ENCODE results near the gene CHST8.

Gene CHST8

DNA sequence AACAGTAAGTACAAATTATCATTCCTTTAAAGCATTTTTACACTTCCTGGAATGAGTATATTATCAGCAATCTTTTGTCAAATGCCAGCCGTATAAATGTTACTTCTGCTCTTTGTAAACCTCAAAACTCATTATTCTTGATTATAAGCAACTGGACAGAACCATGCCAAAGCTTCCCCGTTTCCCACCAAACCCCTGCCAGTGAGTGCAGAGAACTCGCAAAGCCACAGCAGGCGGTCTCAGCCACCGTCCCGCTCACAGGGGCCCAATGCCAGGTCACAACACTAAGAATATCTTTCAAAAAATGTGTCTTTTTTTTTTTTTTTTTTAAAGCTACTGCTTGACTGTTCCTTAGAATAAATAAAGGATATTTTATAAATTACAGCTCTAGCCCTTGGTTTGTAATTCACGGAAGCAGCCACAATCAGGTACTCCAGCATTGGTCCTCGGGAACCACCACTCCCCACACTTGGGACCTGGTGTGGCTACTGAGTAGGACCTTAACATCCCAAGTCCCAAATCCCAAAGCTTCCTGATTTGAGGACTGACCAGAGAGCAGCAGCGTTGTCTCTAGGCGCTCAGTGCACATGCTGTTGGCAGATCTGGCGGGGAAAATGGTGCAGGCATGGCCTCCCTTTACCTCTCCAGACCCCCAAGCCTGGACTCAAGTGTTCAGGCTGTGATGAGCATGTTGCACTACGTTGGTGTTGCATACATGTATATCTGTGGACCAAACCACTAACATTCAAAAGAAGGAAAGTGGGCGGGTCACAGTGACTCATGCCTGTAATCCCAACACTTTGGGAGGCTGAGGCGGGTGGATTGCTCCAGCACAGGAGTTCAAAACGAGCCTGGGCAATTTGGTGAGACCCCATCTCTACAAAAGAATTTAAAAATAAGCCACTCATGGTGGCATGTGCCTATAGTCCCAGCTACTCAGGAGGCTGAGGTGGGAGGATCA, 193.9 kb downstream of the CHST8 start:
- TF ChIP-seq, protein P1, sequence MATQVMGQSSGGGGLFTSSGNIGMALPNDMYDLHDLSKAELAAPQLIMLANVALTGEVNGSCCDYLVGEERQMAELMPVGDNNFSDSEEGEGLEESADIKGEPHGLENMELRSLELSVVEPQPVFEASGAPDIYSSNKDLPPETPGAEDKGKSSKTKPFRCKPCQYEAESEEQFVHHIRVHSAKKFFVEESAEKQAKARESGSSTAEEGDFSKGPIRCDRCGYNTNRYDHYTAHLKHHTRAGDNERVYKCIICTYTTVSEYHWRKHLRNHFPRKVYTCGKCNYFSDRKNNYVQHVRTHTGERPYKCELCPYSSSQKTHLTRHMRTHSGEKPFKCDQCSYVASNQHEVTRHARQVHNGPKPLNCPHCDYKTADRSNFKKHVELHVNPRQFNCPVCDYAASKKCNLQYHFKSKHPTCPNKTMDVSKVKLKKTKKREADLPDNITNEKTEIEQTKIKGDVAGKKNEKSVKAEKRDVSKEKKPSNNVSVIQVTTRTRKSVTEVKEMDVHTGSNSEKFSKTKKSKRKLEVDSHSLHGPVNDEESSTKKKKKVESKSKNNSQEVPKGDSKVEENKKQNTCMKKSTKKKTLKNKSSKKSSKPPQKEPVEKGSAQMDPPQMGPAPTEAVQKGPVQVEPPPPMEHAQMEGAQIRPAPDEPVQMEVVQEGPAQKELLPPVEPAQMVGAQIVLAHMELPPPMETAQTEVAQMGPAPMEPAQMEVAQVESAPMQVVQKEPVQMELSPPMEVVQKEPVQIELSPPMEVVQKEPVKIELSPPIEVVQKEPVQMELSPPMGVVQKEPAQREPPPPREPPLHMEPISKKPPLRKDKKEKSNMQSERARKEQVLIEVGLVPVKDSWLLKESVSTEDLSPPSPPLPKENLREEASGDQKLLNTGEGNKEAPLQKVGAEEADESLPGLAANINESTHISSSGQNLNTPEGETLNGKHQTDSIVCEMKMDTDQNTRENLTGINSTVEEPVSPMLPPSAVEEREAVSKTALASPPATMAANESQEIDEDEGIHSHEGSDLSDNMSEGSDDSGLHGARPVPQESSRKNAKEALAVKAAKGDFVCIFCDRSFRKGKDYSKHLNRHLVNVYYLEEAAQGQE (IDR thresholded peaks at IDR 0.05; ENCODE audit: low read depth), result no peak
- TF ChIP-seq TEAD4 (IDR thresholded peaks at IDR 0.05) (no peak), TCF12 (IDR thresholded peaks at IDR 0.05; ENCODE audit: low read depth) (no peak), EP300 (IDR thresholded peaks at IDR 0.05; ENCODE audit: borderline replicate concordance) (no peak), ZBTB7A (IDR thresholded peaks at IDR 0.05; ENCODE audit: low read depth) (no peak), MAX (IDR thresholded peaks at IDR 0.05) (no peak), RAD21 (IDR thresholded peaks at IDR 0.05; ENCODE audit: low read depth) (no peak), TAF1 (IDR thresholded peaks at IDR 0.05; ENCODE audit: low read depth) (no peak), USF1 (IDR thresholded peaks at IDR 0.05) (no peak), CREB1 (IDR thresholded peaks at IDR 0.05; ENCODE audit: low read depth) (no peak), EGR1 (IDR thresholded peaks at IDR 0.05) (no peak)

GRCh38 chr19:33818411-33818810, 196.7 kb downstream of the CHST8 start:
- TF ChIP-seq USF1 (IDR thresholded peaks at IDR 0.05) (no peak), EGR1 (IDR thresholded peaks at IDR 0.05) (no peak), ZBTB7A (IDR thresholded peaks at IDR 0.05; ENCODE audit: low read depth) (no peak), EP300 (IDR thresholded peaks at IDR 0.05; ENCODE audit: borderline replicate concordance) (no peak), NFIC (IDR thresholded peaks at IDR 0.05) (no peak), TAF1 (IDR thresholded peaks at IDR 0.05; ENCODE audit: low read depth) (no peak), CEBPB (IDR thresholded peaks at IDR 0.05) (no peak), CREB1 (IDR thresholded peaks at IDR 0.05; ENCODE audit: low read depth) (no peak), RAD21 (IDR thresholded peaks at IDR 0.05; ENCODE audit: low read depth) (no peak), YY1 (IDR thresholded peaks at IDR 0.05; ENCODE audit: low read depth) (no peak), TEAD4 (IDR thresholded peaks at IDR 0.05) (no peak), FOXM1 (IDR thresholded peaks at IDR 0.05; ENCODE audit: borderline replicate concordance, low read depth) (no peak)
- TF ChIP-seq, protein P1 (IDR thresholded peaks at IDR 0.05; ENCODE audit: low read depth), result no peak

- no peak for TF ChIP-seq YY1 (IDR thresholded peaks at IDR 0.05; ENCODE audit: low read depth)
- TF ChIP-seq NFIC (IDR thresholded peaks at IDR 0.05), result no peak
- no peak for TF ChIP-seq CREB1 (IDR thresholded peaks at IDR 0.05; ENCODE audit: low read depth)
- no peak for TF ChIP-seq TCF12 (IDR thresholded peaks at IDR 0.05; ENCODE audit: low read depth)
- TF ChIP-seq TAF1 (IDR thresholded peaks at IDR 0.05; ENCODE audit: low read depth), result no peak
- no peak for TF ChIP-seq MAX (IDR thresholded peaks at IDR 0.05)
- no peak for TF ChIP-seq RAD21 (IDR thresholded peaks at IDR 0.05; ENCODE audit: low read depth)
- TF ChIP-seq TEAD4 (IDR thresholded peaks at IDR 0.05), result no peak
- TF ChIP-seq ZBTB7A (IDR thresholded peaks at IDR 0.05; ENCODE audit: low read depth), result no peak
- TF ChIP-seq USF1 (IDR thresholded peaks at IDR 0.05), result no peak
- TF ChIP-seq EP300 (IDR thresholded peaks at IDR 0.05; ENCODE audit: borderline replicate concordance), result no peak
- no peak for TF ChIP-seq EGR1 (IDR thresholded peaks at IDR 0.05)
- no peak for TF ChIP-seq CEBPB (IDR thresholded peaks at IDR 0.05)
Measured at GRCh38 chr19:33819506-33819879, 197.7 kb downstream of the CHST8 start.

DNA sequence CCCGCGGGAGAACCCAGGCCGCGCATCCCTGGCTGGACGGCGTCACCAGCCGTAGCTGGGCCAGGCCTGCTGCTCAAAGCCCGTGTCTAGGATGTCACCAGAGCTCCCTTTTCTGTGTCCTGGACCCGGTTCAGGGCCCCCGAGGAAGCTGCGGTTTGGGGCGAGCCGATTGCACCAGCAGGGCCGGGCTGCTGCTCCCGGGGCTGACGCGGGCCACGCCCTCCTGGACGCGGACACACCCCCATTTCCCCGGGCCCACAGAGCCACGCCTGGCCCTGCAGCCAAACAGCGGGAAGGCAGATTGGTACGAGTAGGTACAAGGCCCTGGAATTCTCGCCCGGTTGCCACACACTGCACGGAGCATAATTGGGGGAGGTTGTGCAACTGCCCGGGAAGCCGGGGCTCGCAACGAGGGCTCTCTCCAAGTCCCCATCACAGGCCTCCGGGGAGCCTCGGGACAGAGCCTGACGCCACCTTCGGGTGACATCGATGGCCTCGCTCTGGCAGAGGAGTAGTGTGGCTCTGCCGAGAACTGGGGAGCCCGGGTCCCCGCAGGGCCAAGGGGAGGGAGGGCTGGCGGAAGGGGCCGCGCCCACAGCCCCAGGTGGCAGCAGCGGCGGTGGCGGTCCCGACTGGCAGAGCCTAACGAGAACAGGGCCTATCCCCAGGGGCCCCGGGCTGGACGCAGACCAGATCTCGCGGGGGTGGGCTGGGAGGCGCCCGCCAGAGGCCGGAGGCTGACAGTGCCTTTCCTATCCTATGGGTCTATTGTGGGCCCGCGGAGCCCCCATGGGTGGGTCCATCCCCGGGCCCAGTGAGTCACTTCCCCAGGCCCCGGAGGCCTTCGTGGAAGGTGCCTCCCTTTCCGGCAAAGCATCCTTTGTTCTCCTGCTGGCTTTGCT, 198.4 kb downstream of the CHST8 start:
- no peak for TF ChIP-seq NFIC (IDR thresholded peaks at IDR 0.05)
- no peak for TF ChIP-seq CREB1 (IDR thresholded peaks at IDR 0.05; ENCODE audit: low read depth)
- TF ChIP-seq FOXM1 (IDR thresholded peaks at IDR 0.05; ENCODE audit: borderline replicate concordance, low read depth), result no peak
- no peak for TF ChIP-seq TCF12 (IDR thresholded peaks at IDR 0.05; ENCODE audit: low read depth)
- no peak for TF ChIP-seq ZBTB7A (IDR thresholded peaks at IDR 0.05; ENCODE audit: low read depth)
- TF ChIP-seq YY1 (IDR thresholded peaks at IDR 0.05; ENCODE audit: low read depth), result no peak
- no peak for TF ChIP-seq RAD21 (IDR thresholded peaks at IDR 0.05; ENCODE audit: low read depth)
- TF ChIP-seq CEBPB (IDR thresholded peaks at IDR 0.05), result no peak
- TF ChIP-seq EP300 (IDR thresholded peaks at IDR 0.05; ENCODE audit: borderline replicate concordance), result no peak
- TF ChIP-seq EGR1 (IDR thresholded peaks at IDR 0.05), result no peak
- TF ChIP-seq TAF1 (IDR thresholded peaks at IDR 0.05; ENCODE audit: low read depth), result no peak
- TF ChIP-seq, protein P1 (IDR thresholded peaks at IDR 0.05; ENCODE audit: low read depth), result no peak
- TF ChIP-seq USF1 (IDR thresholded peaks at IDR 0.05), result no peak
- no peak for TF ChIP-seq MAX (IDR thresholded peaks at IDR 0.05)
- TF ChIP-seq TEAD4 (IDR thresholded peaks at IDR 0.05), result no peak
